ENCODE results near the gene FAR1. TPM values are rescaled to one million over a fixed set of nuclear protein-coding genes. Genes with fewer than 3 reads are reported as not detected.

FAR1 gene
- total and polyA plus RNA-seq, 2 of the 4 experiments (the other 2 are of a cell fraction), result 35.3 to 119 TPM

GRCh38 chr11:13638422-13638821 is 30.0 kb upstream of the FAR1 start:
- no peak overlapping the region for H4K8ac ChIP-seq (ENCODE audit: low read depth in 2 of 2, low read length in 2 of 2)
- BruUV-seq (replicated peaks), result no TSS peak
- H3K56ac ChIP-seq (ENCODE audit: extremely low read depth, insufficient read depth, low read length), result no peak overlapping the region
- no peaks in the 10 kb centered on the region for H3K9me1 ChIP-seq (ENCODE audit: insufficient read depth, low read length)
- no peak overlapping the region for H3K4ac ChIP-seq (ENCODE audit: low read depth, low read length)
- H4K91ac ChIP-seq (ENCODE audit: insufficient read depth, low read depth, low read length), result no peak overlapping the region
- no peaks in the 10 kb centered on the region for H3K9me3 ChIP-seq (ENCODE audit: control insufficient read depth, insufficient read depth, low read length)
- no peak overlapping the region for H2BK20ac ChIP-seq (ENCODE audit: low read depth, low read length)
- no peaks in the 10 kb centered on the region for H4K20me1 ChIP-seq (ENCODE audit: insufficient read depth, low read length)
- intact Hi-C loops (cut with micrococcal nuclease), result no loop called here
- H2AFZ ChIP-seq (replicated peaks; ENCODE audit: low read length, poor library complexity), result no peak overlapping the region
- CTCF ChIA-PET, result no interaction called here
- H2BK5ac ChIP-seq (ENCODE audit: low read depth, low read length, poor library complexity, severe bottlenecking), result no peak overlapping the region
- H2AK9ac ChIP-seq (replicated peaks; ENCODE audit: low read depth, low read length, poor library complexity), result no peak overlapping the region
- POLR2A ChIA-PET (ENCODE audit: unreplicated experiment), result no interaction called here
- TF ChIP-seq MAZ (IDR thresholded peaks at IDR 0.05; ENCODE audit: borderline replicate concordance, low read depth, low read length), result no peak
- no peak for TF ChIP-seq MAFK (IDR thresholded peaks at IDR 0.05; ENCODE audit: low read depth, low read length)
- TF ChIP-seq CEBPB (IDR thresholded peaks at IDR 0.05; ENCODE audit: low read depth, low read length), result no peak
- TF ChIP-seq BHLHE40 (IDR thresholded peaks at IDR 0.05; ENCODE audit: low read depth, low read length), result no peak
- H3K27ac ChIP-seq (ENCODE audit: insufficient read depth, low read length), result no peak overlapping the region
- H3K4me3 ChIP-seq (ENCODE audit: insufficient read depth, low read depth, low read length), result no peak overlapping the region
- H3K9ac ChIP-seq (ENCODE audit: low read depth, low read length), result no peak overlapping the region
- no peaks in the 10 kb centered on the region; the same call in 1 of the 2 replicates for H3K27me3 ChIP-seq (ENCODE audit: control insufficient read depth, insufficient read depth, low read length)
- in situ Hi-C loops (cut with MboI; ENCODE audit: low sequenced_read_pairs), result no loop called here
- no peaks in the 10 kb centered on the region for H3K4me1 ChIP-seq (ENCODE audit: control insufficient read depth, insufficient read depth, low read length)
- H3K14ac ChIP-seq (replicated peaks; ENCODE audit: low read depth, low read length), result no peak overlapping the region
- dilution Hi-C loops (cut with HindIII; ENCODE audit: low sequenced_read_pairs, unreplicated experiment), result no loop called here
- no peaks in the 10 kb centered on the region for H3K79me1 ChIP-seq (ENCODE audit: low read depth in 1 of 2, low read length in 2 of 2)
- H3K36me3 ChIP-seq (ENCODE audit: control insufficient read depth, insufficient read depth, low read length), result no peaks in the 10 kb centered on the region
- no peak overlapping the region for H2AK5ac ChIP-seq (ENCODE audit: low read depth, low read length)
- ATAC-seq (ENCODE audit: low read depth), result no peak
- H3K23ac ChIP-seq (ENCODE audit: low read depth, low read length), result no peak overlapping the region
- no peak overlapping the region for H2BK120ac ChIP-seq (ENCODE audit: low read depth, low read length)
- H2BK15ac ChIP-seq (ENCODE audit: low read depth, low read length), result no peak overlapping the region
- H4K5ac ChIP-seq (ENCODE audit: low read depth, low read length), result no peak overlapping the region
- DNase-seq, result no peak
- H3K4me2 ChIP-seq (ENCODE audit: low read depth, low read length), result no peak overlapping the region
- no peak overlapping the region for H3K18ac ChIP-seq (ENCODE audit: low read depth, low read length)
